H1 (cell line): ENCODE measurements around the gene CSF1. TPM values are rescaled to one million over a fixed set of nuclear protein-coding genes. Genes with fewer than 3 reads are reported as not detected.

Experiments
- CTCF ChIA-PET: fragments of 300-600 bp; sonication (Branson Sonifier 250); formaldehyde crosslinking; loops from one replicate; lab custom pipeline; 2021; ENCODE audit not compliant: partially characterized antibody; lab: Charles Lee
- POLR2A ChIA-PET: fragments of 300-600 bp; sonication (Branson Sonifier 250); formaldehyde crosslinking; loops from one replicate; lab custom pipeline; 2021; ENCODE audit warnings: inconsistent platforms; ENCODE audit not compliant: partially characterized antibody; lab: Charles Lee
- DNase-seq, 2 experiments: peaks; one replicate each; pipeline versions ENCODE4 v3.0.0 to v3.0.0-alpha.2; 2010 to 2022; ENCODE audit warnings: low spot score in 2 of 2, low read depth in 1 of 2, mixed read lengths in 1 of 2
- FAIRE-seq: peaks from 2 replicates; lab custom pipeline; 2011; peaks lifted over from hg19 to GRCh38; lab: Jason Lieb, UNC
- H2AFZ ChIP-seq: 2 replicates; pipeline ENCODE4 v1.8.1; 2012; ENCODE audit warnings: low read length, inconsistent platforms
- H2AK5ac ChIP-seq: 2 replicates; pipeline ENCODE4 v1.6.1; 2013; ENCODE audit warnings: low read depth, low read length
- H2BK120ac ChIP-seq: replicated peaks from 2 replicates; pipeline ENCODE3; 2013; ENCODE audit warnings: low read depth, low read length, inconsistent platforms
- H2BK12ac ChIP-seq: 2 replicates; pipeline ENCODE4 v1.6.1; 2013; ENCODE audit warnings: low read depth, low read length
- H2BK15ac ChIP-seq: 2 replicates; pipeline ENCODE4 v1.6.1; 2013; ENCODE audit warnings: low read length
- H2BK20ac ChIP-seq: 2 replicates; pipeline ENCODE4 v1.6.1; 2013; ENCODE audit warnings: low read length
- H2BK5ac ChIP-seq: 2 replicates; pipeline ENCODE4 v1.6.1; 2013; ENCODE audit warnings: low read depth, low read length
- H3K14ac ChIP-seq: 2 replicates; pipeline ENCODE4 v1.6.1; 2013; ENCODE audit warnings: inconsistent platforms; ENCODE audit not compliant: insufficient read length
- H3K18ac ChIP-seq: 2 replicates; pipeline ENCODE4 v1.6.1; 2013; ENCODE audit warnings: low read length; ENCODE audit errors: extremely low read depth
- H3K23ac ChIP-seq: 2 replicates; pipeline ENCODE4 v1.6.1; 2013; ENCODE audit warnings: inconsistent platforms; ENCODE audit not compliant: insufficient read length
- H3K23me2 ChIP-seq: 2 replicates; pipeline ENCODE4 v1.6.1; 2013; ENCODE audit warnings: low read depth, low read length
- H3K27ac ChIP-seq: 2 replicates; pipeline ENCODE4 v1.6.1; 2011; ENCODE audit warnings: low read depth, low read length, inconsistent platforms
- H3K27me3 ChIP-seq, 4 experiments: replicated peaks in 1 of 4; 1 replicate in 1 of 4; 2 replicates in 3 of 4; pipeline versions ENCODE4 v1.6.1 to v1.8.1; 2011 to 2013; ENCODE audit warnings: low read length in 3 of 4, mild to moderate bottlenecking in 3 of 4, inconsistent platforms in 2 of 4, mixed read lengths in 2 of 4, moderate library complexity in 1 of 4; ENCODE audit not compliant: control insufficient read depth in 3 of 4, insufficient read depth in 3 of 4; ENCODE audit errors: extremely low read depth in 1 of 4
- H3K36me3 ChIP-seq, 4 experiments: 2 replicates each; pipeline versions ENCODE4 v1.6.1 to v1.8.1; 2011 to 2013; ENCODE audit warnings: mild to moderate bottlenecking in 4 of 4, low read length in 3 of 4, moderate library complexity in 2 of 4, control low read depth in 1 of 4, inconsistent platforms in 1 of 4; ENCODE audit not compliant: insufficient read depth in 4 of 4, control insufficient read depth in 2 of 4
- H3K4ac ChIP-seq: replicated peaks from 2 replicates; pipeline ENCODE3; 2013; ENCODE audit warnings: low read length, low read depth, mixed read lengths, inconsistent platforms; ENCODE audit not compliant: insufficient read length
- H3K4me1 ChIP-seq, 4 experiments: replicated peaks in 1 of 4; 1 replicate in 1 of 4; 2 replicates in 3 of 4; pipeline versions ENCODE4 v1.6.1 to v1.8.1; 2011 to 2013; ENCODE audit warnings: low read length in 3 of 4, inconsistent platforms in 2 of 4, mixed read lengths in 1 of 4; ENCODE audit not compliant: insufficient read depth in 4 of 4, control insufficient read depth in 3 of 4
- H3K4me2 ChIP-seq, 2 experiments: 2 replicates each; pipeline versions ENCODE4 v1.6.1 to v1.8.1; 2011 to 2013; ENCODE audit warnings: low read depth in 2 of 2, low read length in 2 of 2, control low read depth in 1 of 2, inconsistent platforms in 1 of 2, mild to moderate bottlenecking in 1 of 2; ENCODE audit not compliant: insufficient read depth in 1 of 2
- H3K4me3 ChIP-seq, 4 experiments: fragments of 200-600, 300-600 bp in 1 of 4; sonication (generic), shearing (Covaris generic), sonication (Bioruptor Twin) in 1 of 4; 2 replicates each; pipeline versions ENCODE4 v1.5.1 to v1.8.1; 2011 to 2016; ENCODE audit warnings: low read length in 4 of 4, low read depth in 3 of 4, control low read depth in 2 of 4, inconsistent platforms in 2 of 4, mild to moderate bottlenecking in 2 of 4, mixed read lengths in 1 of 4, moderate library complexity in 1 of 4; ENCODE audit not compliant: insufficient read depth in 2 of 4; ENCODE audit errors: extremely low read depth in 1 of 4
- H3K56ac ChIP-seq: replicated peaks from 2 replicates; pipeline ENCODE3; 2013; ENCODE audit warnings: low read depth, mild to moderate bottlenecking, mixed read lengths, low read length, inconsistent platforms; ENCODE audit not compliant: insufficient read length
- H3K79me1 ChIP-seq: 2 replicates; pipeline ENCODE4 v1.6.1; 2013; ENCODE audit warnings: low read depth, low read length, control low read depth
- H3K79me2 ChIP-seq, 2 experiments: 2 replicates each; pipeline versions ENCODE4 v1.6.1 to v1.8.1; 2012 to 2013; ENCODE audit warnings: low read length in 2 of 2, mild to moderate bottlenecking in 2 of 2, inconsistent platforms in 1 of 2; ENCODE audit not compliant: insufficient read depth in 2 of 2, control insufficient read depth in 1 of 2
- H3K9ac ChIP-seq, 4 experiments: replicated peaks in 1 of 4; 1 replicate in 1 of 4; 2 replicates in 3 of 4; pipeline versions ENCODE4 v1.6.1 to v1.8.1; 2011 to 2013; ENCODE audit warnings: low read depth in 3 of 4, low read length in 3 of 4, control low read depth in 2 of 4, mild to moderate bottlenecking in 2 of 4, moderate library complexity in 2 of 4, inconsistent platforms in 1 of 4; ENCODE audit errors: extremely low read depth in 1 of 4
- H3K9me3 ChIP-seq, 2 experiments: 2 replicates each; pipeline versions ENCODE4 v1.6.1 to v1.8.1; 2012 to 2013; ENCODE audit warnings: mild to moderate bottlenecking in 2 of 2, moderate library complexity in 2 of 2, control low read depth in 1 of 2, inconsistent platforms in 1 of 2, low read depth in 1 of 2, low read length in 1 of 2, mixed read lengths in 1 of 2; ENCODE audit not compliant: insufficient read depth in 2 of 2
- H4K20me1 ChIP-seq, 2 experiments: replicated peaks in 1 of 2; 2 replicates each; pipeline versions ENCODE3 to v1.8.1; 2011 to 2013; ENCODE audit warnings: inconsistent platforms in 2 of 2, low read length in 2 of 2, mild to moderate bottlenecking in 1 of 2; ENCODE audit not compliant: insufficient read depth in 2 of 2, control insufficient read depth in 1 of 2
- H4K5ac ChIP-seq: 2 replicates; pipeline ENCODE4 v1.6.1; 2013; ENCODE audit warnings: low read length, low read depth, mixed read lengths, inconsistent platforms; ENCODE audit not compliant: insufficient read length
- H4K8ac ChIP-seq: 2 replicates; pipeline ENCODE4 v1.8.0; 2013; ENCODE audit warnings: mild to moderate bottlenecking, moderate library complexity, low read length, inconsistent platforms; ENCODE audit not compliant: insufficient read depth; ENCODE audit errors: extremely low read depth
- H4K91ac ChIP-seq: replicated peaks from 2 replicates; pipeline ENCODE3; 2013; ENCODE audit warnings: low read length, mixed read lengths, inconsistent platforms; ENCODE audit not compliant: insufficient read length
- CREB1 ChIP-seq: IDR thresholded peaks from 2 replicates; pipeline ENCODE4 v1.6.1; 2012; ENCODE audit warnings: inconsistent platforms
- EGR1 ChIP-seq: IDR thresholded peaks from 2 replicates; pipeline ENCODE4 v1.6.1; 2011; ENCODE audit warnings: low read depth, low read length, borderline replicate concordance
- HDAC2 ChIP-seq, 2 experiments: fragments of 300-600 bp in 1 of 2; sonication (generic) in 1 of 2; IDR thresholded peaks; 2 replicates each; pipeline ENCODE4 v1.6.1; 2011 to 2012; ENCODE audit warnings: low read depth in 2 of 2, low read length in 2 of 2, mild to moderate bottlenecking in 2 of 2, moderate library complexity in 2 of 2, borderline replicate concordance in 1 of 2, inconsistent platforms in 1 of 2
- HDAC6 ChIP-seq: IDR thresholded peaks from one replicate; pipeline ENCODE4 v1.7.1; 2012; ENCODE audit warnings: low read depth, mild to moderate bottlenecking, inconsistent platforms, low read length, moderate library complexity
- NANOG ChIP-seq: IDR thresholded peaks from 2 replicates; pipeline ENCODE4 v1.6.1; 2011; ENCODE audit warnings: low read length, low read depth, mild to moderate bottlenecking, inconsistent platforms; ENCODE audit not compliant: insufficient read depth, poor library complexity, severe bottlenecking
- NRF1 ChIP-seq: IDR thresholded peaks from 2 replicates; pipeline ENCODE4 v1.6.1; 2011; ENCODE audit warnings: mild to moderate bottlenecking, low read depth, low read length, improper control_type of control experiment
- SIN3A ChIP-seq, 2 experiments: IDR thresholded peaks in 1 of 2; conservative IDR thresholded peaks in 1 of 2; 2 replicates each; pipeline ENCODE4 v1.6.1; 2011 to 2012; ENCODE audit warnings: low read length in 2 of 2, improper control_type of control experiment in 1 of 2, low read depth in 1 of 2, mild to moderate bottlenecking in 1 of 2
- SIRT6 ChIP-seq: IDR thresholded peaks from one replicate; pipeline ENCODE4 v1.7.1; 2012; ENCODE audit warnings: low read length, inconsistent platforms
- TAF7 ChIP-seq: optimal IDR thresholded peaks from 2 replicates; pipeline ENCODE3; 2011; ENCODE audit warnings: low read depth, mild to moderate bottlenecking, inconsistent platforms, low read length, moderate library complexity, borderline replicate concordance
- YY1 ChIP-seq: IDR thresholded peaks from 2 replicates; pipeline ENCODE4 v1.6.1; 2011; ENCODE audit warnings: low read depth, mild to moderate bottlenecking, low read length
- WGBS, 2 experiments: shearing (Covaris generic) in 1 of 2; methylation state at CpG; one replicate each; pipeline versions ENCODE4 v1.1.6 to v1.1.7; 2013 to 2015; ENCODE audit warnings: low lambda C conversion rate in 2 of 2, mixed read lengths in 2 of 2, inconsistent platforms in 1 of 2, low coverage in 1 of 2, missing lambda C conversion rate in 1 of 2; ENCODE audit not compliant: insufficient replicate concordance in 2 of 2, insufficient coverage in 1 of 2, insufficient read length in 1 of 2; ENCODE audit errors: extremely low coverage in 1 of 2, missing lambda C conversion rate in 1 of 2; 5-methylcytosine and 5-hydroxymethylcytosine counted together
- polyA plus RNA-seq, 7 experiments: library from polyadenylated mRNA; depleted of rRNA in 3 of 7; stranded (reverse) in 5 of 7; unstranded in 2 of 7; fragments of >200 nt in 5 of 7; fragments of 200-250 nt in 2 of 7; gene quantifications; 1 replicate in 5 of 7; 2 replicates in 1 of 7; 4 replicates in 1 of 7; pipeline versions ENCODE4 v1.2.1 to v1.2.3, GENCODE V29; 2011 to 2013; ENCODE audit warnings: missing spikeins in 2 of 7, mixed read lengths in 2 of 7
- total RNA-seq: library from RNA; stranded (reverse); fragmentation: NEBNext Ultra II Directional; extraction: Animal tissue kit (Norgen Biotek cat#: 25700); gene quantifications from 2 replicates; pipeline ENCODE4 v1.2.1, GENCODE V29; 2021

Gene CSF1
- total and polyA plus RNA-seq, 2 of the 8 experiments (the other 6 are each of a cell fraction or from before 2014, with no cell fraction given), result 3.3 to 5.4 TPM

DNA sequence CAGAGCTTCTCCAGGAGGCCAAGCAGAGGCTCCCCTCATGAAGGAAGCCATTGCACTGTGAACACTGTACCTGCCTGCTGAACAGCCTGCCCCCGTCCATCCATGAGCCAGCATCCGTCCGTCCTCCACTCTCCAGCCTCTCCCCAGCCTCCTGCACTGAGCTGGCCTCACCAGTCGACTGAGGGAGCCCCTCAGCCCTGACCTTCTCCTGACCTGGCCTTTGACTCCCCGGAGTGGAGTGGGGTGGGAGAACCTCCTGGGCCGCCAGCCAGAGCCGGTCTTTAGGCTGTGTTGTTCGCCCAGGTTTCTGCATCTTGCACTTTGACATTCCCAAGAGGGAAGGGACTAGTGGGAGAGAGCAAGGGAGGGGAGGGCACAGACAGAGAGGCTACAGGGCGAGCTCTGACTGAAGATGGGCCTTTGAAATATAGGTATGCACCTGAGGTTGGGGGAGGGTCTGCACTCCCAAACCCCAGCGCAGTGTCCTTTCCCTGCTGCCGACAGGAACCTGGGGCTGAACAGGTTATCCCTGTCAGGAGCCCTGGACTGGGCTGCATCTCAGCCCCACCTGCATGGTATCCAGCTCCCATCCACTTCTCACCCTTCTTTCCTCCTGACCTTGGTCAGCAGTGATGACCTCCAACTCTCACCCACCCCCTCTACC, 19.1 kb downstream of the CSF1 start:
- no peak for TF ChIP-seq NRF1
- no peak for TF ChIP-seq NANOG
- TF ChIP-seq SIN3A (conservative IDR thresholded peaks at IDR 0.05 in 1 of 2, IDR thresholded peaks at IDR 0.05 in 1 of 2; ENCODE audit: low read depth in 1 of 2, low read length in 2 of 2), result no peak
- no peak for TF ChIP-seq YY1
- no peak for TF ChIP-seq EGR1
- TF ChIP-seq SIRT6, result no peak
- no peak for TF ChIP-seq TAF7
- TF ChIP-seq CREB1, result no peak
- no peak for TF ChIP-seq HDAC6
- TF ChIP-seq HDAC2 (IDR thresholded peaks at IDR 0.05; ENCODE audit: borderline replicate concordance in 1 of 2, low read depth in 2 of 2, low read length in 2 of 2), result no peak
- Histone ChIP-seq H3K9me3 (no peaks in the 10 kb centered on the region), H3K56ac (no peak overlapping the region), H3K4me3 (no peak overlapping the region), H4K5ac (no peak overlapping the region), H3K18ac (peak overlapping the region; percentile 48; the same call in 1 of the 2 replicates), H2BK120ac (no peak overlapping the region), H3K27ac (no peak overlapping the region), H3K79me2 (no peaks in the 10 kb centered on the region), H4K91ac (peak overlapping the region; percentile 80), H3K23me2 (no peaks in the 10 kb centered on the region), H3K27me3 (no peaks in the 10 kb centered on the region), H2BK20ac (0 out of 2 replicates have a peak overlapping the region, but pooled peaks have one; percentile 21), H4K20me1 (no peaks in the 10 kb centered on the region), H2AK5ac (0 out of 2 replicates have a peak overlapping the region, but pooled peaks have one; percentile 5), H3K4me1 (peaks cover 4 to 9% (median 5%) of the 10 kb centered on the region in 4 experiments; a peak in 6 of 7 replicates), H2BK12ac (peak overlapping the region; percentile 84; the same call in 1 of the 2 replicates), H3K36me3 (no peaks in the 10 kb centered on the region), H3K23ac (no peak overlapping the region), H2AFZ (no peak overlapping the region), H2BK5ac (peak overlapping the region; percentile 71; the same call in 1 of the 2 replicates), H3K9ac (no peak overlapping the region), H2BK15ac (peak overlapping the region; percentile 72), H3K4me2 (no peak overlapping the region; a peak in 1 of 4 replicates), H3K14ac (no peak overlapping the region), H4K8ac (peak overlapping the region; percentile 86; the same call in 1 of the 2 replicates), H3K4ac (peak overlapping the region; percentile 44), H3K79me1 (no peaks in the 10 kb centered on the region)
- WGBS, 2 experiments, result 93% methylated on average over 11 of the region's 11 CpGs; no CpG with 5 or more reads in 1 of the 2 experiments
- POLR2A ChIA-PET, result interaction anchor here (1.7 kb wide), 1 partner anchor 54 kb away, joined by 6 read pairs; the partner anchor contains the start of gene AHCYL1
- no peak for DNase-seq
- no peak for FAIRE-seq
- CTCF ChIA-PET, result interaction anchor here (0.6 to 20.1 kb wide), 10 partner anchors 8 to 153 kb away, joined by 3 to 333 read pairs (median 6); partner anchors contain the start of genes AHCYL1 and CSF1
